Measurements from ENCODE around the gene CREBBP.

DNA sequence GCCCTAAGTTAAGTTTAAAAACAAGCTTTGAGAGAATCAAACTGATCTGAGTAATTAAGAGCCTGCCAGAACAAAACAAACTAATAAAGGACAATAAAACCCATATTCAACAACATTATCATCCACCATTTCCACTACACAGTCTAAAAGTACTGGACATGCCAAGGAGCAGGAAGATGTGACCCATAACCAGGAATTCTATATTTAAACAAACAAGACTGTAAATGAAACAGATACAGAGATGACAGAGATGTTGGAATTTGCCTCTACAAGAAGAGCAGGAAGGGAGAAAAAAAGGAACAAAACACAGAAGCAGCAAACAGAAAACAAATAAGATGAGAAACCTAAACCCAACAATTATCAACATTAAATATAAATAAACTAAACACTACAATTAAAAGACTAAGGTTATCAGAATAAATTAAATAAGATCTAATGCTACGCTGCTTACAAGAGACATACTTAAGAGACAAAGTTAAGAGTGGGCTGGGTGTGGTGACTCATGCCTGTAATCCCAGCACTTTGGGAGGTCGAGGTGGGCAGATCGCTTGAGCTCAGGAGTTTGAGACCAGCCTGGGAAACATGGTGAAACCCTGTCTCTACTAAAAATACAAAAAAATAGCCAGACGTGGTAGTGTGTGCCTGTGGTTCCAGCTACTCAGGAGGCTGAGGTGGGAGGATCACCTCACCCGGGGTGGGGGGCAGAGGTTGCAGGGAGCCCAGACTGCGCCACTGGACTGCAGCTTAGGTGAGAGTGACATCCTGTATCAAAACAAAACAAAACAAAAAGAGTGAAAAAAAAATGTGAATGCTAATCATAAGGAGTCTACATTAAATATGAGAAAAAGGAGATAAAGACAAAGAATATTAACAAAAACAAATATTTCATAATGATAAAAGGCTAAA is 50.6 kb downstream of the CREBBP start:
- TF ChIP-seq CTCF (conservative IDR thresholded peaks at IDR 0.05; ENCODE audit: low read depth in 2 of 2) (no peak), POLR2AphosphoS5 (IDR thresholded peaks at IDR 0.05; ENCODE audit: low read depth) (no peak), JUNB (IDR thresholded peaks at IDR 0.05; ENCODE audit: unreplicated experiment) (no peak), EZH2 (IDR thresholded peaks at IDR 0.05; ENCODE audit: low read depth, unreplicated experiment) (no peak), EZH2phosphoT487 (IDR thresholded peaks at IDR 0.05; ENCODE audit: unreplicated experiment) (no peak), ZNF331 (CRISPR knock-in tag; IDR thresholded peaks at IDR 0.05; ENCODE audit: low read depth) (no peak), CREB1 (CRISPR knock-in tag; IDR thresholded peaks at IDR 0.05; ENCODE audit: low read depth) (no peak)
- TF ChIP-seq, protein P1, sequence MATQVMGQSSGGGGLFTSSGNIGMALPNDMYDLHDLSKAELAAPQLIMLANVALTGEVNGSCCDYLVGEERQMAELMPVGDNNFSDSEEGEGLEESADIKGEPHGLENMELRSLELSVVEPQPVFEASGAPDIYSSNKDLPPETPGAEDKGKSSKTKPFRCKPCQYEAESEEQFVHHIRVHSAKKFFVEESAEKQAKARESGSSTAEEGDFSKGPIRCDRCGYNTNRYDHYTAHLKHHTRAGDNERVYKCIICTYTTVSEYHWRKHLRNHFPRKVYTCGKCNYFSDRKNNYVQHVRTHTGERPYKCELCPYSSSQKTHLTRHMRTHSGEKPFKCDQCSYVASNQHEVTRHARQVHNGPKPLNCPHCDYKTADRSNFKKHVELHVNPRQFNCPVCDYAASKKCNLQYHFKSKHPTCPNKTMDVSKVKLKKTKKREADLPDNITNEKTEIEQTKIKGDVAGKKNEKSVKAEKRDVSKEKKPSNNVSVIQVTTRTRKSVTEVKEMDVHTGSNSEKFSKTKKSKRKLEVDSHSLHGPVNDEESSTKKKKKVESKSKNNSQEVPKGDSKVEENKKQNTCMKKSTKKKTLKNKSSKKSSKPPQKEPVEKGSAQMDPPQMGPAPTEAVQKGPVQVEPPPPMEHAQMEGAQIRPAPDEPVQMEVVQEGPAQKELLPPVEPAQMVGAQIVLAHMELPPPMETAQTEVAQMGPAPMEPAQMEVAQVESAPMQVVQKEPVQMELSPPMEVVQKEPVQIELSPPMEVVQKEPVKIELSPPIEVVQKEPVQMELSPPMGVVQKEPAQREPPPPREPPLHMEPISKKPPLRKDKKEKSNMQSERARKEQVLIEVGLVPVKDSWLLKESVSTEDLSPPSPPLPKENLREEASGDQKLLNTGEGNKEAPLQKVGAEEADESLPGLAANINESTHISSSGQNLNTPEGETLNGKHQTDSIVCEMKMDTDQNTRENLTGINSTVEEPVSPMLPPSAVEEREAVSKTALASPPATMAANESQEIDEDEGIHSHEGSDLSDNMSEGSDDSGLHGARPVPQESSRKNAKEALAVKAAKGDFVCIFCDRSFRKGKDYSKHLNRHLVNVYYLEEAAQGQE (IDR thresholded peaks at IDR 0.05; ENCODE audit: unreplicated experiment), result no peak
